Natural killer cell (primary cell): ENCODE measurements around the gene OMP. TPM values are rescaled to one million over a fixed set of nuclear protein-coding genes. Genes with fewer than 3 reads are reported as not detected.
A peak's percentile ranks its signal among the peaks of the same experiment; 100 is the strongest.

ENCODE experiments used
- ATAC-seq, 3 donors: fragments of 150-1000 bp in 2 of 3; fragments of 200-7000 bp in 1 of 3; cut with Tn5 transposase; 1 replicate in 1 of 3; 2 replicates in 2 of 3; pipeline ENCODE4 v1.10.0; 2021; ENCODE audit warnings: mild to moderate bottlenecking in 2 of 3, moderate library complexity in 2 of 3
- DNase-seq, 2 donors: peaks; one replicate each; pipeline versions ENCODE4 v3.0.0 to v3.0.0-alpha.2; 2013 to 2021; ENCODE audit warnings: mixed read lengths in 1 of 2
- H3K27ac ChIP-seq: one replicate; pipeline ENCODE4 v1.5.1; 2013; ENCODE audit warnings: mild to moderate bottlenecking, low read length
- H3K27me3 ChIP-seq: one replicate; pipeline ENCODE4 v1.6.1; 2013; ENCODE audit warnings: low read length; ENCODE audit not compliant: control insufficient read depth, insufficient read depth
- H3K36me3 ChIP-seq: one replicate; pipeline ENCODE4 v1.6.1; 2013; ENCODE audit warnings: low read length; ENCODE audit not compliant: control insufficient read depth, insufficient read depth
- H3K4me1 ChIP-seq: one replicate; pipeline ENCODE4 v1.6.1; 2013; ENCODE audit warnings: low read length; ENCODE audit not compliant: control insufficient read depth, insufficient read depth
- H3K4me3 ChIP-seq: one replicate; pipeline ENCODE4 v1.5.1; 2013; ENCODE audit warnings: low read length
- H3K9me3 ChIP-seq: one replicate; pipeline ENCODE4 v1.6.1; 2013; ENCODE audit warnings: low read length; ENCODE audit not compliant: control insufficient read depth, insufficient read depth
- H3K27ac Mint-ChIP-seq, 2 donors: one replicate each; pipeline ENCODE4 v1.8.0; 2022; ENCODE audit warnings: mild to moderate bottlenecking in 2 of 2, mixed read lengths in 2 of 2, moderate library complexity in 1 of 2
- H3K27me3 Mint-ChIP-seq, 2 donors: one replicate each; pipeline ENCODE4 v1.8.0; 2022; ENCODE audit warnings: low read depth in 2 of 2, mixed read lengths in 2 of 2
- H3K36me3 Mint-ChIP-seq: one replicate; pipeline ENCODE4 v1.8.0; 2022; ENCODE audit warnings: mixed read lengths
- H3K4me1 Mint-ChIP-seq, 2 donors: one replicate each; pipeline ENCODE4 v1.8.0; 2022; ENCODE audit warnings: mixed read lengths in 2 of 2
- H3K4me3 Mint-ChIP-seq: one replicate; pipeline ENCODE4 v1.8.0; 2022; ENCODE audit warnings: mild to moderate bottlenecking, moderate library complexity, mixed read lengths
- H3K9me3 Mint-ChIP-seq, 2 donors: one replicate each; pipeline ENCODE4 v1.8.0; 2022; ENCODE audit warnings: mixed read lengths in 2 of 2
- WGBS: methylation state at CpG from one replicate; pipeline ENCODE4 v1.1.7; 2013; ENCODE audit warnings: missing lambda C conversion rate; ENCODE audit not compliant: insufficient coverage; 5-methylcytosine and 5-hydroxymethylcytosine counted together
- intact Hi-C: fragments of 100-400 bp; cut with micrococcal nuclease; formaldehyde crosslinking; loops from one replicate; pipeline ENCODE4 v1.14.2; 2022
- total RNA-seq, 4 donors: library from RNA; stranded (reverse); fragments of 120-200 nt in 1 of 4; gene quantifications; one replicate each; pipeline versions ENCODE4 v1.2.3 to v1.2.4, GENCODE V29; 2013 to 2022
- TF ChIP-seq, protein P1 (sequence below): fragments of 200-600 bp; IDR thresholded peaks from one replicate; pipeline ENCODE4 v1.8.0; 2022; ENCODE audit warnings: antibody characterized with exemption

Gene OMP
- total RNA-seq, 3 donors from 2014 or later (not counting 1 experiment from before 2014, with no cell fraction given), result 0.82 to 1.4 (median 0.85) TPM

DNA sequence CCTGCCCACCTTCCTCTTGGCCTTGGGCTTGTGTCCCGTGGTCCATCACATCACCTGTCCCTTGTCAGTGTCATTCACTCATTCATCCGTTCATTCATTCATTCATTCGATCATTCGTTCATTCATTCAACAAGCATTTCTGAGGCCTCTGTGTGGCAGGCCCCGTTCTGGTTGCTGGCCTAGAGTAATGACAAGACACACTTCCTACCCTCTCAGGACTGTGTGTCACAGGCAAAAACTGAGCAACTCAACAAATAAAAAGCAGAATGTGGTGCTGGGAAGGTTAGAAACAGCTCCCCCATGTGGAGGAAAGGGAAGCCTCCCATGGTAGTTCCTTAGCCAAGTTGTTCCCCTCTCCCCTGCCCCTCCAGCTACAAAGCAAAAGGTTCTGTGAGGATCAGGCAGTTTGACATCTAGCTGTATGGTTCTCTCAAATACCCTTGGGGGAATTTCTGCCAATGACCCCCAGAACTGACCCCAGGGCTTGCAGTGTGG lies 1.6 kb upstream of the OMP start:
- 84% methylated on average over 5 of the region's 5 CpGs for WGBS
- no peaks in the 10 kb centered on the region for H3K9me3 Mint-ChIP-seq
- peaks cover 4 to 12% of the 10 kb centered on the region in 2 donors for H3K4me1 Mint-ChIP-seq
- H3K4me3 Mint-ChIP-seq, result no peak overlapping the region
- H3K27me3 ChIP-seq, result no peaks in the 10 kb centered on the region
- H3K27ac ChIP-seq, result no peak overlapping the region
- TF ChIP-seq, protein P1, sequence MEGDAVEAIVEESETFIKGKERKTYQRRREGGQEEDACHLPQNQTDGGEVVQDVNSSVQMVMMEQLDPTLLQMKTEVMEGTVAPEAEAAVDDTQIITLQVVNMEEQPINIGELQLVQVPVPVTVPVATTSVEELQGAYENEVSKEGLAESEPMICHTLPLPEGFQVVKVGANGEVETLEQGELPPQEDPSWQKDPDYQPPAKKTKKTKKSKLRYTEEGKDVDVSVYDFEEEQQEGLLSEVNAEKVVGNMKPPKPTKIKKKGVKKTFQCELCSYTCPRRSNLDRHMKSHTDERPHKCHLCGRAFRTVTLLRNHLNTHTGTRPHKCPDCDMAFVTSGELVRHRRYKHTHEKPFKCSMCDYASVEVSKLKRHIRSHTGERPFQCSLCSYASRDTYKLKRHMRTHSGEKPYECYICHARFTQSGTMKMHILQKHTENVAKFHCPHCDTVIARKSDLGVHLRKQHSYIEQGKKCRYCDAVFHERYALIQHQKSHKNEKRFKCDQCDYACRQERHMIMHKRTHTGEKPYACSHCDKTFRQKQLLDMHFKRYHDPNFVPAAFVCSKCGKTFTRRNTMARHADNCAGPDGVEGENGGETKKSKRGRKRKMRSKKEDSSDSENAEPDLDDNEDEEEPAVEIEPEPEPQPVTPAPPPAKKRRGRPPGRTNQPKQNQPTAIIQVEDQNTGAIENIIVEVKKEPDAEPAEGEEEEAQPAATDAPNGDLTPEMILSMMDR, result peak; percentile 27
- no peaks in the 10 kb centered on the region for H3K36me3 Mint-ChIP-seq
- no peak overlapping the region for H3K4me3 ChIP-seq
- intact Hi-C loops, result no loop called here
- DNase-seq (peak in 1 of 2 donors; percentile 32), ATAC-seq (peak in 1 of 3 donors; percentile 40)
- no peak overlapping the region for H3K27ac Mint-ChIP-seq
- H3K36me3 ChIP-seq, result no peaks in the 10 kb centered on the region
- H3K4me1 ChIP-seq, result no peaks in the 10 kb centered on the region
- no peaks in the 10 kb centered on the region for H3K27me3 Mint-ChIP-seq
- H3K9me3 ChIP-seq, result no peaks in the 10 kb centered on the region

DNA sequence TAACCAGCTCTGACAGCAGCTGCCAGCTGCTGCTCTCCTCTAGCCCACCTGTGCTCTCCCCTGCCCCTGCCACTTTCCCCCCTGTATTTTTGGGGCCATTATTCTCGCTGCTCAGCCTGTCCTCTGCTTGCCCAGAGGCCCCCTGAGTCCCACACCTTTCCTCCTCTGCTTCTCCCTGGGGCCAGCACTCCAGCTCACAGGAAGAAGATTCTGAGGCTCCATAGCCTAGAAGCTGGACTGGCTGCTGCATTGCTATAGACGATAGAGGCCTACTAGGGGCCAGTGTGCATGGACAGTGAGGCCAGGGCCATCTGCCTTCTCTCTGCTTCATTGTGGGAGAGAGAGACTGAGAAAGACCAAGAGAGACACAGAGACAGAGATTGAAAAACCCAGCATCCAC lies 679 bp downstream of the OMP start:
- no peak overlapping the region for H3K27ac Mint-ChIP-seq

DNA sequence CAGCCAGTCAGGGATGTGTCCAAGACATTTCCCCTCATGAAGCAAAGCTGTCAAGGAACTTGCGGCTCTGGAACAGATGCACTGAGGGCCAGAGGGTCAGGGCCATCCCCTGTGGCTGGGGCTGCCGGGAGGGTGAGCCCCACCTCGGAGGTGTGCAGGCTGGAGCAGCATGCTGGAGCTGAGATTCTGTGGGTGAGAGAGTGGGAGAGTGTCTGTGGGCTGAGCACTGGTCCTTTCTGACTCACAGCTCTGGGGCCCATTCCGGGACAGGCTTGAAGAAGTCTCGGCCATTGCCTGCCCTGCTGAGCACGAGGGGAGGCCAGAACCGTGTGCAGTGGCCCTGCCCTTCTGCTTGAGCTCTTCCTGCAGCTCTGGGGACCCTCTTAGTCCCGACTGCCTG lies 2.1 kb downstream of the OMP start:
- H3K9me3 Mint-ChIP-seq, result no peaks in the 10 kb centered on the region
- no peak for DNase-seq
- intact Hi-C loops, result no loop called here
- 87% methylated on average over 8 of the region's 8 CpGs for WGBS
- H3K27ac Mint-ChIP-seq, result no peak overlapping the region
- Histone ChIP-seq H3K27me3 (no peaks in the 10 kb centered on the region), H3K27ac (no peak overlapping the region), H3K9me3 (no peaks in the 10 kb centered on the region), H3K4me1 (no peaks in the 10 kb centered on the region), H3K4me3 (no peak overlapping the region), H3K36me3 (no peaks in the 10 kb centered on the region)
- peaks cover 0 to 14% of the 10 kb centered on the region in 2 donors for H3K4me1 Mint-ChIP-seq
- H3K4me3 Mint-ChIP-seq, result no peak overlapping the region
- H3K27me3 Mint-ChIP-seq, result no peaks in the 10 kb centered on the region
- no peaks in the 10 kb centered on the region for H3K36me3 Mint-ChIP-seq
- TF ChIP-seq, protein P1, result no peak
- ATAC-seq, result no peak

More for the DNA sequence above, 679 bp downstream of the OMP start:
- H3K36me3 Mint-ChIP-seq, result no peaks in the 10 kb centered on the region
- Histone ChIP-seq H3K27me3 (no peaks in the 10 kb centered on the region), H3K27ac (no peak overlapping the region), H3K4me3 (no peak overlapping the region), H3K4me1 (no peaks in the 10 kb centered on the region), H3K9me3 (no peaks in the 10 kb centered on the region), H3K36me3 (no peaks in the 10 kb centered on the region)
- H3K9me3 Mint-ChIP-seq, result no peaks in the 10 kb centered on the region
- peaks cover 0 to 11% of the 10 kb centered on the region in 2 donors for H3K4me1 Mint-ChIP-seq
- DNase-seq, result no peak
- TF ChIP-seq, protein P1, result no peak
- 73% methylated on average over 2 of the region's 2 CpGs for WGBS
- no peaks in the 10 kb centered on the region for H3K27me3 Mint-ChIP-seq
- intact Hi-C loops, result no loop called here
- ATAC-seq, result no peak
- H3K4me3 Mint-ChIP-seq, result no peak overlapping the region

DNA sequence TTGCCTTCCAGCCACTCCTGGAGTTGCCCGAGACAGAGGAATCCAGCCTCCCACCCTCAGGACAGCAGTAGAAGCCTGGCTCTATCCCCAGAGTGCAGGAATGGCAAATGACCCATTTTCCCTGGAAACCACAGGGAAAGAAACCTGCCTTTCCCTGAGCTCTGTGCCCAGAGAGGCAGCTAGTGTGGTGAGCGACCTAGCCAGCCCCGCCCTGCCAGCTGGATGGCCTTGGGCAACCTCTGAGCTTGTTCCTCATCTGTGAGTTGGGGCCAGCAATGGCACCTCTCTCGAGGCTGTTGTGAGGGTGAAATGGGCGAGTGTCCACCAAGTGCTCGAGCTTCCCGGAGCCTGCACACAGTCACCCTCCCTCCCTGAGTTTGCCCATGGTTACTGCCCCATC lies 3.7 kb downstream of the OMP start:
- no peak for ATAC-seq
- Mint-ChIP-seq H3K4me1 (peaks cover 0 to 8% of the 10 kb centered on the region in 2 donors), H3K27me3 (no peaks in the 10 kb centered on the region), H3K27ac (no peak overlapping the region), H3K9me3 (no peaks in the 10 kb centered on the region), H3K4me3 (no peak overlapping the region), H3K36me3 (no peaks in the 10 kb centered on the region)
- Histone ChIP-seq H3K9me3 (no peaks in the 10 kb centered on the region), H3K4me3 (no peak overlapping the region), H3K36me3 (no peaks in the 10 kb centered on the region), H3K4me1 (no peaks in the 10 kb centered on the region), H3K27me3 (no peaks in the 10 kb centered on the region), H3K27ac (no peak overlapping the region)
- 72% methylated on average over 7 of the region's 7 CpGs for WGBS
- TF ChIP-seq, protein P1, result no peak
- intact Hi-C loops, result no loop called here
- no peak for DNase-seq
